ENCODE results near the gene CCDC197.

- TF ChIP-seq CTCF (IDR thresholded peaks at IDR 0.05) (no peak), EZH2 (IDR thresholded peaks at IDR 0.05) (no peak)
Observed at GRCh38 chr14:94027566-94028449, 30.7 kb downstream of the CCDC197 start.

Data from neural progenitor cell (in vitro differentiated cells).